GM19395 (cell line): ENCODE results near the gene ATP5PB.

ENCODE experiments used
- ATAC-seq: cut with Tn5 transposase; IDR thresholded peaks from one replicate; pipeline ENCODE4 v1.9.1; 2021; ENCODE audit warnings: mild to moderate bottlenecking, moderate library complexity; ENCODE audit not compliant: unreplicated experiment

Gene ATP5PB

DNA sequence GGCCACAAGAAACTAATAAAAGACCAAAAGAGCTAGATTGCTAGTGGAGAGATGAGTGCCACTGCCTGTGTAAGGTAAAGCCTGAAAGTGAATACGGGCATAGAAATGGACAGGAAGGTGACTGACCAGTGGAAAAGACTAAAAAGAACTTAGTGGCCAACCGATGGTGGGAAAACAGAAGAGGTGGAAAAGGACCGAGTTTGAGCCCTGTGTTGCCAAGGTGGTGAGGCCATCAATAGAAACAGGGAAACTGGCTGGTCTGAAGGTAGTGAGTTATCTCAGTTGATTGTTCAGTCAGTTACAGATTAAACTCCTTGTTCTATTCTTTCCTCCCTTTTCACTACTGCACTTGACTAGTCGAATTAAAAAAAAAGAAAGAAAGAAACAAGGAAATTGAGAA, 2.7 kb upstream of the ATP5PB start:
- no peak for ATAC-seq

DNA sequence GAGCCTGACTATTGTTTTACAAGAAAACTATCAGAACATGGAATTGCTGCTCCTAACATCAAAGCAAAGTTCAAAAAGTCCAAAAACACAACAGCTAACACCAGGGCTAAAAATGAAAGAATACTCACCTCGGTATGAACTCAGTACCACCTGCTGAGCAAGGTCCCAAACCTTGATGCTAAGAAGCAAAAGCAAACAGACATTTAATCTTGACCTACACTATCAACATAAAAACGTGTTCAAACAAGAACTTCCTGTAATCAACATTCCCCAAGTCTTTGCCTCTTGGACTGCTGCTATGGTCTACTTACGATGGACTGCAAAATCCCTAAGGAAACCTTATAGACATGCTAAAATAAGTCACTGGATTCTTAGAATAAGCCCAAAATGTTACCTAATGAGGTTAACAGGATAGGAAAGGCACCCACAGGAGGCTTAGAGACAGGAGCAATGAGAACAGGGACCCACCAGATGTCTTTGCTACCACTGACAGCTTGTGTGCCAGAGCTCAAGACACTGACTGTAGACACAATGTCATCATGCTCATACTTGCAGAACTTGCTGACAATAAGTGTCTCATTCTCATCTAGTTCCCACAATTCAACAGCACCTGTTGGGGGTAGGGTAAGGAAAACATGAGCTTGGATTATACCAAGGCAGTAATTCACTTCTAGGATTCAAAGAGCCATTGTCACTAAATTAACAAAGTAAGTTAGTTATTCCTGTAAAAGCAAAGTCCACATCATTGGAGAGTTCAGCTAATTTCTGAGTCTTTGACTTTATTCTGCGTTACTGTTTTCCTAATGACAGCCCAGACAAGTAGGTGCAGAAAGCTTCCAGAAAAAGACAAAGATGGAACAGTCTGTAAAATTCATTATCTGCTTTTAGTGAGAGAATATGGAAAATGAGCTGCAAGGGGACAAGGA, 2.0 kb upstream of the ATP5PB start:
- ATAC-seq = no peak

DNA sequence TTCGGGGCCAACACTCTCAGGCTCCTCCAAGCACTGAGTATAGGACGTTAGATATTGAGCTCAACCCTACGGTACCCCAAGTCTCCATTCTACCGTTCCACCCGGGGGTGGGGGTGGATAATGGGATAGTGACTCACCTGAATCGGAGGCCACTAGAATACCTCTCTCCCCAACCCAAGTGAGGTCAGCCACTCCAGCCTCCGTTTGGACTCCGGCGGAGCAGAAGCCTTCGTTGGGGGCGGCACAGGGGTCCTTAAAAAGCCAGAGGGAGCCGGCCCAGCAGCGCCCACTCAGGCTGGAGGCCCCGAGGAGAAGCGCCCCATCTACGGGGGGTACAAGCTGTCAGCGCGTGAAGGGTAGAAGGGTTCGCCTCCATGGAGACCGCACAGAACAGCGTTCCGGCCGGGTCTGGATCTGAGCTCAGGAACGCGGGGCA, 764 bp upstream of the ATP5PB start:
- ATAC-seq = peak; percentile 29

DNA sequence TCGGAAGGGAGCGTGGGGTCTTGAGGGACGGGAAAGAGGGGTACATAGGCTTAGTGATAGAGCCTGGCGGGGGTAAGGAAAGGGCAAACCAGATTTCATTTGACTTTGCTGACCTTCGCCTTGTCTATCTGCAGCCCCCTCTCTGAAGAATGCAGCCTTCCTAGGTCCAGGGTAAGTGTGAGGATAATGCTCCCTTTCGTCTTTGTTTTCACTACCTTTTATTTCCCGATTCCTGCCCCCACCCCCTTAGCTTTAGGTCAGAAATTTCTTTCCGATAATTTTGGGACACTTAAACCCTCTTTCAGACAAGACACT, 396 bp downstream of the ATP5PB start:
- no peak for ATAC-seq

DNA sequence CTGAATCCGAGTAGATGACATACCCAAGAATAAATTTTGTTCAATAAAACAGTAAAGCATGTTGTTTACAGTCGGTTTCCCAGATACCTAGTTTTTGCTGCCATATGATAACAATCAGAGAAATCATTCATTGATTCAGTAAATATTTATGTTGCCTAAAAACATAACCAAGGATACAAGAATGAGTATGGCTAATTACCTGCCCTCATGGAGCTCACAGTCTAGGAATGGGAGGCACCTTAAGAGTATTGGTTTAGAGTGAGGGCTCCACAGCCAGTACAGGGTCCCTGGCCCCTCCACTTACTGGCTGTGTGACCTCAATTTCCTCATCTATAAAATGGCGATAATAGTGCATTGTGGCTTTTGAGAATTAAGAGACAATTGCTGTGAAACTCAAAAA, 921 bp downstream of the ATP5PB start:
- ATAC-seq = no peak

DNA sequence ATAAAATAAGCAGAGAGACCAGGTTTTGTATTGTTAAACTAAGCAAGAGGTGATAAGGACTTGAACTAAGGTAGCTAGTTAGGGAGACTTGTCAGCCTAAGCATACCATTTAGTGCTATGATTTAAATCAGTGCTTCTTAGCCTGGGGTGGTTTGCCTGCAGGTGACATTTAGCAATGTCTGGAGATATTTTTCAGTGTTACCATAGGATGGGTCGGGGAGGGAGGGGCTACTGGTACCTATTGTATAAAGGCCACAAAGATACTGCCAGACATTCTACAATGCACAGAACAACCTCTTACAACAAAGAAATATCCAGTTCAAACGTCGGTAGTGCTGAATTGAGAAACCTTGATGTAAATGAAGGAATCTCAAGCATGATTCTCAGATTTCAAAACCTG, 3.3 kb downstream of the ATP5PB start:
- ATAC-seq = no peak

DNA sequence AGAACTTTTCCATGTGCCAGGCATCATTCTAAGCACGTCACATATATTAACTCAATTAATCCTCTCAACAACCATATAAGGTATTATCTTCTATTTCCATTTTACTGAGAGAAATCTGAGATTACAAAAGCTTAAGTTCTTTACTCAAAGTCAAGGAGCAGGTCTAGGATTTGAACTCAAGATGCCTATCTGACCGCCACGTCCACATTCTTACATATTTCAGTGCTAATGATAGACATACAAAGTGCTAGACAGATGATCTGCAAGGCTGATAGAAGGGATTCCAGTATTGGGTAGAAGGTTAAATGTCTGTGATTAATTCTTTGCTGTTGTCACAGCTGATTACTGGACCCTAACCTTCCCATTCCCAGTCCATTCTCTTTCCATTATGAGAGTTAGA, 4.4 kb downstream of the ATP5PB start:
- no peak for ATAC-seq

DNA sequence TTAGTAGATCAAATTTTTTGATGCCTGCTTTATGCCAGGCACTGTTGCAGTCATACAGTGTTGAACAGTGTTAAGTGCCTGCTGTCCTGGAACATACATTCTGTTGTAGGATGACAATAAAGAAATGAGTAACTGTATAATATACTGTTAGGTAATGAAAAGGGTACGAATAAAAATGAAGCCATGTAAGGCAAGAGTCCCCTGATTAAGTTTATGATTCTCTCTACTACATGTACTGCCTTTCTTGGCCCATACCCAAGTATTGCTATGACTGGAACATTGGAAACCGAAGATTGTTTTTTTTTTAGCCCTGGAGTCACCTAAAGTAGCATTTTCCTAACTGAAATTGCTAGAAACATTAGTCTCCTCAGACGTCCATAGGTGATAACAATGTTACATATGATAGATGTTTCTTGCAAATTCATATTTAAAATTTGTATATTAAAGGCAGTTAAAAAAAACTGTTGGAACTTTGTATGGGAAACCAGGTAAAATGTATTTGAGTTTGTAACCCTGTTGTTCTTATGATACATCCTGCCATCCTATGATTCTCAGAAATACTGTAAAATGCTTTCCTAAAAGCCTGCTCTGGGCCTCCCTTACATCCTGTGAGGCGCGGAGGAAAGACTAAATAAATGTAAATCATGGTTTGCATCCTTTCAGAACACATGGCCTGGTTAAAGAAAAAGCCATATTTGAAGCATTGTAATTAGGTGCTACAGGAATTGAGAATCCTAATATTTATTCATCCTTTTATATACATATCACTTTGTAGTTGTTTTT, 5.8 kb downstream of the ATP5PB start:
- no peak for ATAC-seq

DNA sequence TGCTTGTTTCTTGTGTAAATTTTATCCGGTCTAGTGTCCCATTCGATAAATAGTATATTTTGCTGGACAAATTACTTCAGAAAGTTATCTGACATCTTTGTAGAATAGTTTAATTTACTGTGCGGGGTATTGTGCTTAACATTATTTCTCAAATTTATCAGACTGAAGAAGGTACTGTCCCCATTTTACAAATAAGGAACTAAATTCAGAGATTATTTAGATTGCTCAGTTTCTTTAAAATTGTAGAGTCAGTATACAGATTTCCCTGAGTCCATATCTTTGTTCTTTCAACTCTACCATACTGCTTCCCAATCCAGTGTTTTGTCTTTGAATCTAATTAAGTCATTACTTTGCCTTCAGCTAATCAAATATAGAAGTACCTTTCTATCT, 6.4 kb downstream of the ATP5PB start:
- no peak for ATAC-seq

DNA sequence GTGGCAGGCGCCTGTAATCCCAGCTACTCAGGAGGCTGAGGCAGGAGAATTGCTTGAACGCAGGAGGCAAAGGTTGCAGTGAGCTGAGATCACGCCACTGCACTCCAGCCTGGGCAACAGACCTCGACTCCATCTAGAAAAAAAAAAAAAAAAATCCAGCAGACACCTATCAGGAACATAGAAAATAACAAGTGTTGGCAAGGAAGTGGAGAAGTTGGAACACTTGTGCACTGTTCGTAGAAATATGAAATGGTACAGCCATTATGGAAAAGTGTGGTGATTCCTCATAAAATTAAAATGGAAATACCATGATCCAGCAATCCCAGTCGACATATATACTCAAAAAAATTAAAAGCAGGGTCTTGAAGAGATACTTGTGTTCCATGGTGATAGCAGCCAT, 12.5 kb downstream of the ATP5PB start:
- ATAC-seq = no peak

DNA sequence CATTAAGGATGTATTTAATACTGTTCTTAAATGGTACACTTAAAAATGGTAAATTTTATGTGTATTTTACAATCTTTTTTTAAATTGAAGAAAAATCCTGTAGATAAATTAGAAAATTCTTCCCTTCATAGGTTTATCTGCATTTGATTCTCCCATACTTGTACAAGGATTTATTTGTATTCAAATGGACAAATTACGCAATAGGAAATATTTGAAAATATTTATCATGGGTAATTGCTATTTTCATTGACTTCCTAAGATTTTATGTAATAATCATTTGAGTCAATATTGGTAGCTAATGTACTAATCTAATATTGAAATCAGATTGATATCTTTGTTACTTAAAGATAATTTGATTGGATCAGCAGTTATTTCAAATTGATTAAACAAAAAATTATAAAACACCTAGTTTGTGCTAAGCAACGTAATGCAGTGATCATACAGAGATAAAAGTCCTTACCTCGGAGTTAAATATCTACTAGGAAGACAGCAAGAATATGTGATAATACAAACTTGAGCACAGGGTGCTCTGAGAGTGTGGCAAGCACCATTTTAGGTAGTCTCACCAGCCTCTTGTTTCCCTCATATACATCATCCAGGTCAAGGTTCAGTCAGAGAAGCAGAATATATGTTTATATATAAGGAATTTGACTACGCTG, 13.2 kb downstream of the ATP5PB start:
- ATAC-seq = no peak

DNA sequence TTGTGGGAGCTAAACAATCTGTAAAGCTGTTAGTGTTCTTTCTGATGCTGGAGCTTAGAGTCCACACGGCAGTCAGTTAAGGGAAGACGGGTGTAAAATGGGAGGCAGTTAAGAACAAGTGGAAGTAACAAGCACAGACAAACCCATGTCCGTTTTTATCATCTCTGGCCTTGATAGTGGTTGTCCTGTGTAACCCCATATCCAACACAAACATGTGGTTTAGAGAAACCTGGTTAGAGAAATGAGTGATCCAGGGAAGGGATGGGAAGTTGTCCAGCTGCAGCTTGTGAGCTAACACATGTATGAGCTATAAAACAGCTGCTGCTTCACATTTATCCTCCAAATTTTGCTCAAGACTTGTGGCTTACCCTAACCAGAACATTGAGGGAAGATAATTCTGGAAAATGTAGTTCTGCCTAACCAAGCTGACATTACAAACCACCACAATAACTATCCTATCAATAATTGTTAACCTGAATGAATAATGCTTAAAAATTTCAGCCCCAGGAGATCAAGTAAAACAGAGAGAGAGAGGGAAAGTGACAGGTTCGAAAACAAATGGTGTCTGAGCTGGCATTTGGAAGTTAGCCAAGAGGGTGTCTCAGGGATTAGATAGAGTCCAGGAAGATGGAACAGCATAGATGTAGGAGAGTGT, 13.9 kb downstream of the ATP5PB start:
- no peak for ATAC-seq

DNA sequence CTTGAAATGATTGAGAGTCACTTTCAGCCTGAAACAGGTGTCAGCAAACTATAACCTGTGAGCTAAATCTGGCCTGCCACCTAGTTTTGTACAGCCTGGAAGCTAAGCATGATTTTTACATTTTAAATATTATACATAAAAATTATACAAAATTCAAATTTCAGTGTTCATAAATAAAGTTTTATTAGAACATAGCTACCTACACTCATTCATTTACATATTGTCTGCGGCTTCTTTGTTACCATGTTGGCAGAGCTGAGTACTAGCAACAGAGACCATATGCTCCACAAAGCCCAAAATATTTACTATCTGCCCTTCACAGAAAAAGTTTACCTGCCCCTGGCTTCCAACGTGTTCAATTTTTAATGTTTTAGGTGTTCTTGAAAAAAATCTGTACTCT, 16.5 kb downstream of the ATP5PB start:
- ATAC-seq = no peak

DNA sequence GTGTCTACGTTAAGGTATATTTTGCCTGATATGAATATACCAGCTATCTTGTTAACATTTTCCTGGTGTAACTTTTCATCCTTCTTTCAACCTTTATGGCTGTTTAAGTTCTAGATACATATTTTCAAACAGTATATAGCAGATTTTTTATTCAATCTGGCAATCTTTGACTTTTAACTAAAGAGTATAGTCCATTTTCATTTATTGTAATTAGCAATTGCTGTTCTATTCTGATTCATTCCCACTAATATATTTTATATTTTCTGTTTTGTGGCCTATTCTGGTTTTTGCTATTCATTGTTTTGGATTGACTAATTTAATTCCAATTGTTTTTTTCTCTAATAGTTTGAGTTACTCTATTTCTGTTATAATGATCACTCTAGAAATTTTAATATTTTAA, 17.2 kb downstream of the ATP5PB start:
- no peak for ATAC-seq

DNA sequence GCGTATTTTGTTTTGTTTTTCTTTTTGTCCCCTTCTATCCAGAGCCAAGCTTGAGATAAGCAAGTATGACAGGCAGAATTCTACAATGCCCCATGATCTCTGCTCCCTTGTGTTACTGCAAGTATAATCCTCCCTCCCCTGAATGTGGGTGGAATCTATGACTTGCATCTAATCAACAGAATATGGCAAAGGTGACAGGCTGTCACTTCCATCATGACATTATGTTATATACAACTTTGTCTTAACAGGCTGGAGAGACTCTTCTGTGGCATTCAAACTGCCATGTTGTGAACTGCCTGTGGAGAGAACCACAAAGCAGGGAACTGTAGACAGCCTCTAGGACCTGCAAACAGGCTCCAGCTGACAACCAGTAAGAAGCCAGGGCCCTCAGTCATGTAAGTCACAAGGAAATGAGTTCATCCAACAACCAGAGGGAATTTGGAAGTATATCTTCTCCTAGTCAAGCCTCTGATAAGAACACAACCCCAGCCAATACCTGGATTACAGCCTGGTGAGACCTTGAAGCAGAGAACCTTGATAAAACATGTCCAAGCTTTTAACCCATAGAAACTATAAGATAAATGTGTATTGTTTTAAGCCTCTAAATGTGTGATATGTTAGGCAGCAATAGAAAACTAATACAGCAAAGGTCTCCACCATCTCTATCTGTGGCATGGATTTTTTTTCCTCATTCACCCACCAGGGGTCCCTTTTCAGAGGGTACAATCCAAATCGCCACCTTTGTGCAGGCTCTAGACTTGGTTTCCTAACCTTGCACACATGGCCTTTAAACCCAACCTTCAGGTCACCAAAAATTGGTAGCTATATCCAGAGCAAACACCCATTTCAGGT, 18.8 kb downstream of the ATP5PB start:
- ATAC-seq = no peak

DNA sequence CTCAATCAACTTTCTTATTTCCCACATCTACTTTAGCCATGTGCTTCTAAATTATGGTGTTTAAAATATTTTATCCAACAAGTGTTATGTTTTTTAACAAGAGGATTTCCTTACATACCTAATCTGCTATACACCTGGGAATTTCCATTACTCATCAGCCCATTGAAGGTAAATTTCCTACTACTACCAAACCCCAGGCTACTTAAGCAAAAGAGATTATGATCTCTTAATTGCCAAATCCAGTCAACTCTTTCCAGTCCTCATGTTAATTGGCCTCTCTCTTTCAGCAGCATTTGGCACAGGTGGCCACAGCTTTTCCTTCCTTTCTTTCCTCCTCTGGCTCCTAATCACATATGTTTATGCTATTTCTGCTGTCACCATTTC, 19.4 kb downstream of the ATP5PB start:
- ATAC-seq = no peak

DNA sequence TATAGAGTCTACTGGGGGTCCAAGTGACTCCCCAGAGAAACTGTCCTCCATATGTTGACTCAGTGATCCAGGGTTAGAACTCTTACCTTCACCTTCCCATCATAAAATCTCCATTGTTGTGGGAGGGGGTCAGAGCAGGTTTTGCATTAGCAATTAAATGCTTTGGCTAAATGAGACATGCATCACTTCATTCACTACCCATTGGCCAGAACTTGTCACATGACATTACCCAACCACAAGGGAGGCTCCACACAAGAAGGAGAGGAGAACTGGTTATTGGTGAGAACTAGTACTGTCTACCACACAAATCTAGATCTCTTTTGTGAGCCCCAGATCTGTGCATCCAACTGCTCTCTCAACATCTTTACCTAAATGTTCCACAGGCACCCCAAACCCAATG, 20.3 kb downstream of the ATP5PB start:
- no peak for ATAC-seq

DNA sequence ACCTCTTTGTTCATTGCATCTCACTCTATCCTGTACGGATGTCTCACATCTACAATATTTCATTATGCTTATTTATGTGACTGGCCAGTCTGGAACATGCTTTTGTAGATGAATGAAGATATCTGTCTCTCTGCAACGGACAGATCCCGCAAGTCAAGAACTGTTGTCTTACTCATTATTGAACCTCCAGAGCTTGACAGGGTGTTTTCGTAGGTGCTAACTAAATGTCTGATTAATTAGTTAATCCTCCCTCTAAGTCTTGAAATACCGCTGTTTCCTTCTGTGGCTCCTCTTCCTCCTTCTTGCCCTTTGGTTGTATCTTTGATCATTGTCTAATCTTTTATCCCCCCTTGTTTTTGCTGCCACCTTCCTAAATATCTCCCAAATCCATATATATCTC, 21.3 kb downstream of the ATP5PB start:
- no peak for ATAC-seq

DNA sequence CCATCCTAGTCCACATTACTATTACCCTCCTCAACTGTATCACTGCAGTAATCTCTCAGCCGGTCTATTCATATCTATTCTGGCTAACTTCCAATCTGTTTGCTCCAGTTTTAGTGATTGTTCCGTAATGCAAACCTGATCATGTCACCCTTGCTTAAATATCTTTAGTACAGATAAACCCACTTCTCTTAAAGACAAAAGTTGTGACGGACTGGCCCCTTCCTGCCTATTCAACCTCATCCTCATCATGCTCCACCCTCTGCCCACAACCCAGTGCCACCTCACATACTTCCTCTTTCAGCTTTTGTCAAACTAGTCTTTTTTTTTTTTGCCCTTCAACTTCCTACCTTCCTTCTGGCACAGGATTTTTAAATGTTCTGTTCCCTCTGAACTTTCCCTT, 21.7 kb downstream of the ATP5PB start:
- no peak for ATAC-seq

DNA sequence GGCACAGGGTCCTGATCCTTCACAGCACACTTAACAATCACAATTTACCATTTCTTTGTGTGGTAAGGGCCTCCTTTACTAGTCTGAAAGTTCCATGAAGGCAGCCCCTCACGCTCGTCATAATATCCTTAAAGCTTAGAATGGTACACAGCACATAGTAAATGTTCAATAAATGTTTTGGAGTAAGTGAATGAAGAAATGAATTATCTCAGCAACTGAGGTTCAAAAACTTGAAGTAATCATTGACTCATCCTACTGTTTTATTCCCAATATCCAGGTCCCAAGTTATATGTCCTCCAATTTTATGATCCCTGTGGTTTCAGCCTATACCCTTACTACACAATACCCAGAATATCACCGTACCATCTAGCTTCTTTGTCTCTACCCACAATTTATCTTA, 22.3 kb downstream of the ATP5PB start:
- no peak for ATAC-seq
